ENCODE measurements around the gene RYR1. TPM values are rescaled to one million over a fixed set of nuclear protein-coding genes. Genes with fewer than 3 reads are reported as not detected.

RYR1 gene
- total RNA-seq, 2 donors from 2014 or later, result 0.84 to 3.3 TPM

DNA sequence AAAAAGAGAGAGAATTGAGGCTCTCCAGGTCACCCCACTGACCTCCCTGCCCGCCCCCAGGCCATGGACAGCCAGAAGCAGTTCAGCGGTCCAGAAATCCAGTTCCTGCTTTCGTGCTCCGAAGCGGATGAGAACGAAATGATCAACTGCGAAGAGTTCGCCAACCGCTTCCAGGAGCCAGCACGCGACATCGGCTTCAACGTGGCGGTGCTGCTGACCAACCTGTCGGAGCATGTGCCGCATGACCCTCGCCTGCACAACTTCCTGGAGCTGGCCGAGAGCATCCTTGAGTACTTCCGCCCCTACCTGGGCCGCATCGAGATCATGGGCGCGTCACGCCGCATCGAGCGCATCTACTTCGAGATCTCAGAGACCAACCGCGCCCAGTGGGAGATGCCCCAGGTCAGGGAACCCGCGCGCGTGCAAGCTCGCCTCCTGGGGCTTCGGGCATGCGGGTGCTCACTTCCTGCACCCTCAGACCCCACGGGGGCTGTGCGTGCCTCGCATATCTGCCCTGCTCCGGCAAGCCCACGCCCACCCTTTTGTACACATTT, 127.6 kb downstream of the RYR1 start:
- no peak overlapping the region for H3K4me3 Mint-ChIP-seq
- Histone ChIP-seq H3K4me1 (ENCODE audit: control insufficient read depth, insufficient read depth, low read length) (no peaks in the 10 kb centered on the region), H3K9ac (ENCODE audit: extremely low read depth, low read length, poor library complexity, severe bottlenecking) (no peak overlapping the region), H3K36me3 (ENCODE audit: control insufficient read depth, insufficient read depth, low read length) (no peaks in the 10 kb centered on the region), H3K9me3 (ENCODE audit: control insufficient read depth, low read length) (no peaks in the 10 kb centered on the region), H3K4me3 (ENCODE audit: low read length) (no peak overlapping the region), H3K27me3 (ENCODE audit: control insufficient read depth, insufficient read depth, low read length, poor library complexity, severe bottlenecking) (peaks cover 17% of the 10 kb centered on the region), H3K27ac (ENCODE audit: low read depth, low read length) (no peak overlapping the region)
- TF ChIP-seq, protein P1, sequence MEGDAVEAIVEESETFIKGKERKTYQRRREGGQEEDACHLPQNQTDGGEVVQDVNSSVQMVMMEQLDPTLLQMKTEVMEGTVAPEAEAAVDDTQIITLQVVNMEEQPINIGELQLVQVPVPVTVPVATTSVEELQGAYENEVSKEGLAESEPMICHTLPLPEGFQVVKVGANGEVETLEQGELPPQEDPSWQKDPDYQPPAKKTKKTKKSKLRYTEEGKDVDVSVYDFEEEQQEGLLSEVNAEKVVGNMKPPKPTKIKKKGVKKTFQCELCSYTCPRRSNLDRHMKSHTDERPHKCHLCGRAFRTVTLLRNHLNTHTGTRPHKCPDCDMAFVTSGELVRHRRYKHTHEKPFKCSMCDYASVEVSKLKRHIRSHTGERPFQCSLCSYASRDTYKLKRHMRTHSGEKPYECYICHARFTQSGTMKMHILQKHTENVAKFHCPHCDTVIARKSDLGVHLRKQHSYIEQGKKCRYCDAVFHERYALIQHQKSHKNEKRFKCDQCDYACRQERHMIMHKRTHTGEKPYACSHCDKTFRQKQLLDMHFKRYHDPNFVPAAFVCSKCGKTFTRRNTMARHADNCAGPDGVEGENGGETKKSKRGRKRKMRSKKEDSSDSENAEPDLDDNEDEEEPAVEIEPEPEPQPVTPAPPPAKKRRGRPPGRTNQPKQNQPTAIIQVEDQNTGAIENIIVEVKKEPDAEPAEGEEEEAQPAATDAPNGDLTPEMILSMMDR (conservative IDR thresholded peaks at IDR 0.05), result no peak
- no peaks in the 10 kb centered on the region for H3K36me3 Mint-ChIP-seq (ENCODE audit: low read depth)
- peaks cover 20% of the 10 kb centered on the region for H3K27me3 Mint-ChIP-seq (ENCODE audit: insufficient read depth)
- H3K27ac Mint-ChIP-seq, result no peak overlapping the region
- no peak for DNase-seq
- H3K4me1 Mint-ChIP-seq, result no peaks in the 10 kb centered on the region
- WGBS, 2 experiments (ENCODE audit: insufficient coverage in 1 of 2, insufficient read length in 1 of 2), result 93% methylated on average over 42 of the region's 42 CpGs
- no peaks in the 10 kb centered on the region for H3K9me3 Mint-ChIP-seq

DNA sequence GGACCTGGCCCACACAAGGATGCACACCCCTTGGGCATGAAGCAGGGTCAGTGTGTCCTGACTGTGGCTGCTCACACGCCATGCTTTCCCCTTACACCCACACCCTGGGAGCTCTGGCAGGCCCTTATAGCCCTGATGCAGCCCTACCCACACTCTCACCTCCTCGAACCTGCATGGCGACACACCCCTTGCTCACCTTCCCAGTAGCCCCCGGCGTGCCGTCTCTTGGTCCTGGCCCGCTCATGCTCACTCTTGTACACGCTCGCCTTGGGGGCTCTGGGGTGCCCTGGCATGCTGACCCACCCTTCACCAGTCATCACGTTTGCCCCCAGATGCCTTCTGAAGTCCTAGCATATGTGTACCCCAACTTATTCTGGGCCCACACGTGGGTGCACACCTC, 128.2 kb downstream of the RYR1 start:
- no peak overlapping the region for H3K9ac ChIP-seq (ENCODE audit: extremely low read depth, low read length, poor library complexity, severe bottlenecking)
- no peak overlapping the region for H3K27ac ChIP-seq (ENCODE audit: low read depth, low read length)
- no peaks in the 10 kb centered on the region for H3K9me3 Mint-ChIP-seq
- H3K9me3 ChIP-seq (ENCODE audit: control insufficient read depth, low read length), result no peaks in the 10 kb centered on the region
- no peak overlapping the region for H3K27ac Mint-ChIP-seq
- no peaks in the 10 kb centered on the region for H3K4me1 ChIP-seq (ENCODE audit: control insufficient read depth, insufficient read depth, low read length)
- H3K36me3 ChIP-seq (ENCODE audit: control insufficient read depth, insufficient read depth, low read length), result no peaks in the 10 kb centered on the region
- TF ChIP-seq, protein P1 (conservative IDR thresholded peaks at IDR 0.05), result no peak
- H3K4me3 Mint-ChIP-seq, result no peak overlapping the region
- 88 to 95% methylated on average over 6 to 11 of the region's 11 CpGs for WGBS, 2 experiments (ENCODE audit: insufficient coverage in 1 of 2, insufficient read length in 1 of 2)
- H3K36me3 Mint-ChIP-seq (ENCODE audit: low read depth), result no peaks in the 10 kb centered on the region
- H3K4me1 Mint-ChIP-seq, result no peaks in the 10 kb centered on the region
- no peak overlapping the region for H3K4me3 ChIP-seq (ENCODE audit: low read length)
- H3K27me3 Mint-ChIP-seq (ENCODE audit: insufficient read depth), result peaks cover 25% of the 10 kb centered on the region
- DNase-seq, result no peak
- H3K27me3 ChIP-seq (ENCODE audit: control insufficient read depth, insufficient read depth, low read length, poor library complexity, severe bottlenecking), result peaks cover 17% of the 10 kb centered on the region

DNA sequence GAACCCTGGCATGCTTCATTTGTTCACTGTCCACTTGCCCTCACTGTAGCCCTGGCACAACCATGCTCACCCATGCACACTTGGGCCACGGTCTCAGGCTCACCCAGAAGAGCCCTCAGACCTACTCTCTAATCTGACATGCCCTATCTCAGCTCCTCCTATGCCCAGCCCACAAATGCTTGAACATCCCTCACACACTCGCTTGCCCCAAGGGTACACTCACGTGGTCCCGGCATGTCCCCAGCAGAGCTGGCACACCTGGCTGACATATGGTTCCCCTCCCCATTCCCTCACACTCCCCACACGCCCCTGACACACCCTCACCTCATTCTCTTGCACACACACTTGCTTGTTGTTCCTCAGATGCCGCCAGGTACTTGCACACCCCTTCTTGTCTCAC, 128.6 kb downstream of the RYR1 start:
- no peaks in the 10 kb centered on the region for H3K36me3 ChIP-seq (ENCODE audit: control insufficient read depth, insufficient read depth, low read length)
- Mint-ChIP-seq H3K27ac (no peak overlapping the region), H3K9me3 (no peaks in the 10 kb centered on the region), H3K4me3 (no peak overlapping the region), H3K36me3 (ENCODE audit: low read depth) (no peaks in the 10 kb centered on the region), H3K4me1 (no peaks in the 10 kb centered on the region), H3K27me3 (ENCODE audit: insufficient read depth) (peaks cover 26% of the 10 kb centered on the region)
- no peaks in the 10 kb centered on the region for H3K4me1 ChIP-seq (ENCODE audit: control insufficient read depth, insufficient read depth, low read length)
- no peak overlapping the region for H3K9ac ChIP-seq (ENCODE audit: extremely low read depth, low read length, poor library complexity, severe bottlenecking)
- 84 to 88% methylated on average over 4 to 6 of the region's 6 CpGs for WGBS, 2 experiments (ENCODE audit: insufficient coverage in 1 of 2, insufficient read length in 1 of 2)
- no peak overlapping the region for H3K27ac ChIP-seq (ENCODE audit: low read depth, low read length)
- no peaks in the 10 kb centered on the region for H3K9me3 ChIP-seq (ENCODE audit: control insufficient read depth, low read length)
- peaks cover 17% of the 10 kb centered on the region for H3K27me3 ChIP-seq (ENCODE audit: control insufficient read depth, insufficient read depth, low read length, poor library complexity, severe bottlenecking)
- TF ChIP-seq, protein P1 (conservative IDR thresholded peaks at IDR 0.05), result no peak
- no peak for DNase-seq
- H3K4me3 ChIP-seq (ENCODE audit: low read length), result no peak overlapping the region
